Activated T-helper 1 cell treated with anti-CD3 and anti-CD28 coated beads, Interleukin-2, amount 50 U/mL, for 16 hours (primary cell): Measurements from ENCODE around the gene ERFL.
A peak's percentile ranks its signal among the peaks of the same experiment; 100 is the strongest.
"Not testable (repeated sequence)": the region's sequence is repeated elsewhere in the genome, so short reads cannot be mapped to it uniquely, and the experiment has no call there.

ENCODE experiments used
- DNase-seq, 2 donors: peaks; one replicate each; pipeline ENCODE4 v3.0.0-alpha.2; 2020; ENCODE audit warnings: low read depth in 1 of 2, low spot score in 1 of 2

Gene ERFL

DNA sequence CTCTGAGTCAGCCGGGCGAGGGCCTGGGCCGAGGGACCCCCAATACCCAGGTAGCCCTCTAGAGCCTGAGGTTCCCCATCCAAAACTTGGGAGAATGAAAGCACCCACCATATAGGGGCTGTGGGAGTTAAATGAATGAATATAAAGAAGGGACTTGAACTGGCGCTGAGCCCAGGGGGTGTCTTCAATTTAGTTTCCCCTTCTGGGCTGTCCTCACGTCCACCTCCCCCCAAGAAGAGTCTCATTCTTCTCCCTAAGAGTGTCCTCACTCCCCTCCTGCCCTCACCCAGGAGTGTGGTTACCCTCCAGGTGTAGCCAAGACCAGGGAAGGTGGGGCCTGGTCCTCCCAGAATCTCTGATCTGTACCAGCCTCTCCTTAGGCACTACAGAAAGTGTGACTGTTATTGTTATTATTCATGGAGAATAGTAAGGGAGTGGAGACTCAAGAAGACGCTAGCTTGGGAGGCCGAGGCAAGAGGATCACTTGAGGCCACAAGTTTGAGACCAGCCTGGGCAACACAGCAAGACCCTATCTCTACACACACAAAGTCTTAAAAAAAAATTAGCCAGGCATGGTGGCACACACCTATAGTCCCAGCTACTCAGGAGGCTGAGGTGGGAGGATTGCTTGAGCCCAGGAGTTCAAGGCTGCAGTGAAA lies 48.5 kb downstream of the ERFL start:
- no peak for DNase-seq

DNA sequence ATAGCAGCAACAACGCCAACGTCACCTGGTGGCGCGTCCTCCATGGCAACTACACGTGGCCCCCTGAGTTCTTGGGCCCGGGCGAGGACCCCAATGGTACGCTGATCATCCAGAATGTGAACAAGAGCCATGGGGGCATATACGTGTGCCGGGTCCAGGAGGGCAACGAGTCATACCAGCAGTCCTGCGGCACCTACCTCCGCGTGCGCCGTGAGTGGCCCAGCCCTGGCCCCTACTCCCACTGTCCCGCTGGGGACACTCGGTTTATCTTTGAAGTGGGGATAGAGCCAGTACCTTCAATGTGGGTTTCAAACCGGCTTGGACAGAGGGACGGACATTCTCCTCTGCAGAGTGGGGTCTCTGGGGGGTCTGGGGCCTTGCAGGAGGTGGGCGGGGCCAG lies 49.2 kb downstream of the ERFL start:
- DNase-seq, result no peak

DNA sequence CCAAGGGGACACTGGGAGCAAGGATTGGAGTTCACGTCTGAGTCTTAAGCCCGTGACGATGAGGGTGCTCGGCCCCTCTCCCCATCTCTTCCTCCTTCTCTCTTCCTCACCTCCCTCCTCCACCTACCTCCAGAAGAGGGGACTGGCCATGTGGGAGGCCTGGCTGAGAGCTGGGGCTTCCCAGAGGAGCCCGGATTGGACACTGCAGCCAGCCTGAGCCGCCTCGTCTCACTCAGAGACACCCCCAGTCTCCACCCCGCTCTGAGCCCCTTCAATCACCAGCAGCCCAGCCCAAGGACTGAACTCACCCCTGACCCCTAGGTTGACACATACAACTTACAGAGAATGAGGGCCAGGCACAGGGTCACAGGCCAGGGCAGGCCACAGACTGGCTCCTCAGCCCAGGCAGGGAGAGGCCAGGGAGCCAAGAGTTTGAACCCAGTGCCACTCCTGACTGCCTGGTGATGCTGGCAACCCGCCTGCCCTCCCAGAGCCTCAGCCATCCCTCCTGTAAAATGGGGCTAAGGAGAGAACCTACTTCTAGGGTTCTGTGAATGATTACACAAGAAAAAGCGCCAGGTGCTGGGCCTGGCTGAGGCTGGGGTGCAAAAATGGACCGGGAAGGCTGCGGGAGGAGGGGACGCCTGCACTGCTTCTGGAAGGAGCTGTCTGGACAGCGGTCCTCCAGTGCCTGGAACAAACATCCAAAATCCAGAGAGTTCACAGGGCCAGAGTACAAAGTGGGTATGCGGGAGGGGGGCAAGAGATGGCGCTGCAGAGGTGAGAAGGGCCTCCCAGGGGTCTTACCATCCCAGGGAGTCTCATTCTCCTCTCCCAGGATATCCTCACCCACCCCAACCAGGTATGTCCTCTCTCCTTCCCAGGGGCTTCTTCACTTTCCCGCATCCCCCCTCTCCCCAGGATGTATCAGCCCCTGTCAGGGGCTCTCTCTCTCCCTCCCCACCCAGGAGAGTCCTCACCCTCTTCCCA lies 50.0 kb downstream of the ERFL start:
- DNase-seq, result no peak

DNA sequence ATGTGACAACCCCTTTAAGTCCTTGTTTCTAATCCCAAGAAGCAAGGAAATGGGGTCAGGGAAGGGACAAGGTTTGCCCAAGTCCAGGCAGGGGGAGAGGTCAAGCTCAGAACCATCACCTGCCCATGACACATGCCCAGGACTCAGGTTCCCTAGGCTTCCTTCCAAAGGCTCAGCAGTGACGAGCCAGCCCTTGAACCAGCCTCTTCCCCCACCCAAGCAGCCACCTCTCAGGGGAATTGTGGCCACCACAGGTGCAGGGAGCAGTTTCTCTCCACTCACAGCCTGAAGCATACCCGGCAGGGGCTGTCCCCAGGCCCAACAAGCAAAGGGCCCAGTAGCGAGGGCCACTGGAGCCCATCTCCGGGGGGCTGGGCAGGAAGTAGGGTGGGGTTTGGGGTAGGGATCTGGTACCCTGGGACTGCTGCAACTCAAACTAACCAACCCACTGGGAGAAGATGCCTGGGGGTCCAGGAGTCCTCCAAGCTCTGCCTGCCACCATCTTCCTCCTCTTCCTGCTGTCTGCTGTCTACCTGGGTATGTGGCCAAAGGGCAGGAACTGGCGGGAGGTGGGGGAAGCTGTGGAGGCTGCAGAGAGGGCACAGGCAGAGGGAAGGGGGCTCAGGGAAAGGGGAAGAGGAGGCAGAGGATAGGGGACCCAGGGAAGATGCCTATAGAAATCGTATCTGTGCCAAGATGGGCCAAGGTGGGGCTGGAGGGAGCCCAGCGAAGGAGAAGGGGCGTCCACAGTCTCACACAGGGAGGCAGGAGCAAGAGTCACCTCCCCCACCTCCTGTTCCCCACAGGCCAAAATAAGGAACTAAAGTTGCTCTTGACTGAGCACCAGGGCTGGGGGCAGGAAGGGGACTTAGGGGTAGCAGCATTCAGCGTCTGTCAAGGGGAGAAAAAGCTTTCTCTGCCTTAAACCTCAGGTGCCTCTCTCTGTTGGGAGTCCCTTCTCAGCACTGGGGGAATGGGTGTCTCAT lies 51.1 kb downstream of the ERFL start, which contains the start of gene CD79A:
Gene CD79A, plus strand, starts transcription at position 433 of the 986 bp plus-strand sequence. Its CDS starts 26 bp downstream, at position 459.
- DNase-seq, result no peak

DNA sequence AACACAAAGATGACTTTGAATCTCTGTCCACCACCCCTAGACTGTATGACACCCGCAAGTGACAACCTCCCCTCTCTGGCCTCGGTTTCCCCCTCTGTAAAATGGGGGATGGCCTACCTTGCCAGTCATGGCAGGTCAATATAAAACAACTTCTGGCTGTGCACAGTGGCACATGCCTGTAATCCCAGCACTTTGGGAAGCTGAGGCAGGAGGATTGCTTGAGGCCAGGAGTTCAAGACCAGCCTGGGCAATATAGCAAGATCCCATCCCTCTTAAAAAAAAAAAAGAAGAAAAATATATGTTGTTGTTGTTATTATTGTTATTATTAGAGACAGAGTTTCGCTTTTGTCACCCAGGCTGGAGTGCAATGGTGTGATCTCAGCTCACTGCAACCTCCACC lies 52.3 kb downstream of the ERFL start:
- not testable (repeated sequence) for DNase-seq

DNA sequence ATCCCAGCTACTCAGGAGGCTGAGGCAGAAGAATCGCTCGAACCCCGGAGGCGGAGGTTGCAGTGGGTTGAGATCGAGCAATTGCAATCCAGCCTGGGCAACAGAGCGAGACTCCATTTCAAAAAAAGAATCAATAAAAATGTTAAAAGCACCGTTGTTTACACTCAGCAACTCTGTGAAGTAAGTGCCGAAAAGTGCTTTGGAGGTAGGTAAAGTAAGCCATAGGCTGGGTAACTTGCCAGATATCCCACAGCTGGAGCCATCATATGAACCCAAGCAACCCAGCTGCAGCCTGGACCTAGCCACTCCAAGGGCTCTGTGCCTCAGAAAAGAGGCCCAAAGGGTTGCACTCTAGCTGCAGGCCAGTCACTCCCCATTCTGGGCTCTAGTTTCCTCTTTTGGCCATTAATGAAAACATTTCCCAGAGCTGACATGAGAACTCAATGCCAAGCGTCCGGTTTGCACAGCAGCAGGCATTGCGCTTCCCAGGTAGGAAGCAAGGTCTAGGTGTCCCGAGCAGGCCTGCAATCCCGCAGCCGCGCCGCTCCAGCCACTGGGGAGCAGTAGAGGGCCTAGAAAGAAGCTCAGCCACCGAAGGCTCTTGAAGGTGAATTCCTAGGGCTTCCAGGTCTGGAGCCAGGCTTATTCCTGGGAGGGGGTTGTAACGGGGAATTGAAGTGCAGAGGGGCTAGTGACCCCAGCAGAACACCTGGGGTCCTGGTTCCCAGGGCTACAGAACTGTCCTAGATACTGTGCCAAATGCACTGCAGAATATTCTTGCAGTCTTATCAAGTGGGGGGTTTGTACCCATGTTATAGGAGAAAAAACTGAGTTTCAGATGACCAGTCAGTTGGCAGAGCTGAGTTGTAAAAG lies 55.2 kb downstream of the ERFL start:
- peak; percentile 43 to 49 for DNase-seq

DNA sequence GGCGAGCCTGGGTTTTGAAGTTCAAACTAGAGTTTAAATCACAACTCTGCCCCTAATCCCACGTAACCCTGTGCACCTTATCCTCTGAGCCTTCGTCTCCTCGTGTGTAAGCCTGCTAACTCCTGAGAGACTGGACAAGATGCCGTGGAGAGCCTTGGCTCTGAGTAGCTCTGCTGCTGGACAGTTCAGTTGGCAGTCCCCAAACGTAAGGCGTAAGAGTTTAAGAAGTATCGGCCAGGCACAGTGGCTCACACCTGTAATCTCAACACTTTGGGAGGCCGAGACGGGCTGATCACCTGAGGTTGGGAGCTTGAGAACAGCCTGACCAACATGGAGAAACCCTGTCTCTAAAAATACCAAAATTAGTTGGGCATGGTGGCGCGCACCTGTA lies 55.9 kb downstream of the ERFL start:
- DNase-seq, result no peak

DNA sequence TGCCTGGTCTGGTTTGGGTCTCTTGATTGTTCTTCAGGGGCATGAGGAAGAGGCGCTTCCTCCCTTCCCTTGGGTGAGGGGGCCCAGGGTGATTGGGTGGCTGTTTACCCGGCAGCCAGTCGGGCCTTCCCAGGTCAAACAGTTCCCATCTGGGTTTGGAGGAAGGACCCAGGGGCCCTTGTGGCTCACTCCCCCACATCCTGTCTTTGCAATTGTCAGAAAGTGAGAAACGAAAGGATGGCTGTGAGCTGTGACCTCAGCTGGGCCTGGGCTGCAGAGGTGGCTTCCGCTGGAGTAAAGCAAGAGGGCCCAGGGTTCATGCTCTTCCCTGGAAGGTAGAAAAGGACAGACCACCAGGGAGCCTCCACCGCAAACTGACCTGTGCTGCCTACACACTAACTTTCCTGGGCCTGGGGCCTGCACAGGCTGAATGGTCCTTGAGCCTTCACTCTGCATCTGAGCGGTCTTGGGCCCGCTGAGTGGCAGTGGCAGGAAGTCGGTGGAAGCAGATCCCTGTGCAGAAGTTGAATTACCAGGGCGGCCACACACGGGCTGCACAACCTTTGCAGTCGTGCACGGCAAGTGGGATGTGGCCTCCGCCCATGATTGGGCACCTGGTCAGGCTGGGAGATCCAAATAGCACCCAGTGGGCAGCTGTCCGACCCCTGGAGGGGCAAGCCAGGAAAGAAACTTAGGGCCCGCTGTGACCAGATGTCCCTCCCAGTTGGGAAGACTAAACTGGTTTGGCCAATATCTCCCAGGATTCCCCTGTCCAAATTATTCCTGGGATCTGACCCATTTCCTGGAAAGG lies 56.5 kb downstream of the ERFL start:
- peak; percentile 33 to 44 for DNase-seq

DNA sequence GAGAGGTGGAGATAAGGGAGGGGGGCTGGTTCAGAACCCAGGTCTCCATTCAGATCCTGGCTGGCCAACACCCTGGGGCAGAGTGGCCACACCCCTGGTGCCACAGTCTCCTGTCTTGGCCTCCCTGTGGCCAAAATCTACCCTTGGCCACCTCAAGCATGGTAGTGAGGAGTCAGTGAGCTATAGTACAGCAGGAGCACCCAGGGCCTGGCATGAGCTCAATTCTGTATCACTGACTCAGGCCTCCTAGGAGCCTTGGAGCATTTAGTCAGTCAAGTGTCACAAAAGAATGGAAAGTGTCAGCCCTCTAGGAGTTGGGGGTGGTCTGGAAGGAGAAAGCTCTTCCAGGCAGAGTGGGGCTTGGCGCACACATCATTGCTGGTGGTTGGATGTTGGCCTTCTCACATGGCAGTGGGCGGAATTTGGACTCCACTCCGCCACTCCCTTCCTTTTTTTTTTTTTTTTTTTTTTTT lies 57.8 kb downstream of the ERFL start:
- no peak for DNase-seq

DNA sequence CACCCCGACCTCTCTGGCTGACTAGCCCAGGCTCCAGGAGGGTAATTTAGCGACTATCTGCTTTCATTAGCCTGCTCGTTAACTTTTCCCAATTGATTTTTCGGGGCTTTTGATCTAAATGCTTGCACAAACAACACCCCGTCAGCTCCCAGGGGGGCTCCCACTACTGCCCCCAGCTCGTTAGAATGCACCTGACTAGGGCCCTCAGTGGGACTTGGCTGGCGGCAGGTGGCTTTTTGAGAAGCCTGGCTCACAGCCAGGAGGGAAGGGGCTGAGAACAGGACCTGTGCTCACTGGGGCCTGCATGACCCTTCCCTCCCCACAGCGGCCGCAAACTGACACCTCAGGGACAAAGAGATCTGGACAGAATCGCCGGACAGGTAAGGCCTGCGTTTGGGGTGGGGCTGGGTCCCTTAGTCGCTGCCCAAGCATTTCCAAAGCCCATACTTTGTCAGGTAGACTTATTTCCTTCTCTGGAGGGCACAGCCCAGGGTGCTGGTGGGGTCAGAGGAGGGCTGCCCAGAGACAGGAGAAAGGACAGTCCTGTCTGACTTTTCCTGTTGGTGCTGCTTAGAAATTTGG lies 58.8 kb downstream of the ERFL start:
- no peak for DNase-seq

DNA sequence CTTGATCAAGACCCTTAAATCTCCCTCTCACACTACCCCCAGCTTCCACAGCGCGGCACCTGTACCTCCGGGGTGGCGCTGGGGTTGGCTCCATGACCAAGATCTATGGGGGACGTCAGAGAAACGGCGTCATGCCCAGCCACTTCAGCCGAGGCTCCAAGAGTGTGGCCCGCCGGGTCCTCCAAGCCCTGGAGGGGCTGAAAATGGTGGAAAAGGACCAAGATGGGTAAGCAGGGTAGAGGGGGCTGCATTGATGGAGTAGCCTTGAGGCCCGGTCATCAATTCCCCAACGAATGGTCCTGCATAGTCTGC lies 59.3 kb downstream of the ERFL start:
- DNase-seq, result no peak

DNA sequence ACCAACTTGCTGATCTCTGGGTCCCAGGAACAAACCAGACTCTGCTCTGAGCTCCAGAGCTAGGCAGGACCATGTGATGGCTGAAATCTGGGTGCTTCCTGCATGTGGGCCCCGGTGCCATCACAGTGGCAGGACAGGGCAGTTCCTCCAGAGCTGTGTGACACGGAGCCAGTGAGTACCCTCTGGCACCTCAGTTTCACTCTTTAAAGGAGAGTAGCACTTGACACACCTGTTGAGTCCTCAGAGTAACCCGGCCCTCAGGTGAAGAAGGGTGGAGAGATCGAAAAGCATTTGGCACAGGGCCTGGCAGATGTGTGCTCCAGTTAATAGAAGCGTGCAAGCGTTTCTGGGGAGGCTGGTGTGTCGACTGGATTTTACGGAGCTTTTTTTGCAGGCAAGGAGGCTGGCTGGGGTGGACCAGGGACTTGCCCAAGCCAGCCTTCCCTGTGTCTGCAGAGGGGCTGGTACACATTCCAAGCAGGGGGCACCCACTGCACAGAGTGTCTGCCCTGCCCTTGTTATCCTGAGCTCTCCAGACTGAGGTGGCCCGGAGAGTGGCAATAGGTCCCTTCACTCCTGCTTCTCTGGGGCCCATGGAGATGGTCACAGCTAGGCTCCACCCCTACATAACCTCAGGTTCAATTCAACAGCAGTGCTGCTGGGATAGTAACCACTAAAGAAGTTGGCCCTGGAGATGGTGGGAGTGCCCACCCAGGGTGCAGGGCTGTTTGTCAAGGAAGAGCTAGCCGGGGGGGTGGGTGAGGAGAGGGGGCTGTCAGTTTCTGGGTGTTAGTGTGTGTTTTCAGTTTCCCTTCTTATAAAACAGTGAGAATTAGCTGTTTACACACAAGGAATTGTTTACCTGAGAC lies 59.9 kb downstream of the ERFL start:
- no peak for DNase-seq

DNA sequence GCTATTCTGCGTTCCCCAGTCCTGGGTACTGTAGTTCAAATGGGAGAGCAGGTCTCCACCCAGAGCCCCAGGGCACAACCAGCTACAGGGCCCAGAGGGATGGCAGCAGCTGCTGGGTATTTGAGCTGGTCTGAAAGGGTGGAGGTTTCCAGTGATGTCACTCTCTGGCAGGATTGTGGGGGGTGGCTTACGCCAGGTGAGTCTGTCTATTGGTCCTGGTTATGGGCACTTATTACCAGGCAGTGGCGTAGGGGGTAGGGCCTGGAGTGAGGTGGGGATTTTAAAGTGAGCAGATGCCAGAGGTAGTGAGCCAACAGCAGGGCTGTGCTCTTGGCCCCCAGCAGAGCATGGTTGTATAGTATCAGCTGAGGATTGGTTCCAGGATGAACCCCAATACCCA lies 62.0 kb downstream of the ERFL start:
- no peak for DNase-seq

DNA sequence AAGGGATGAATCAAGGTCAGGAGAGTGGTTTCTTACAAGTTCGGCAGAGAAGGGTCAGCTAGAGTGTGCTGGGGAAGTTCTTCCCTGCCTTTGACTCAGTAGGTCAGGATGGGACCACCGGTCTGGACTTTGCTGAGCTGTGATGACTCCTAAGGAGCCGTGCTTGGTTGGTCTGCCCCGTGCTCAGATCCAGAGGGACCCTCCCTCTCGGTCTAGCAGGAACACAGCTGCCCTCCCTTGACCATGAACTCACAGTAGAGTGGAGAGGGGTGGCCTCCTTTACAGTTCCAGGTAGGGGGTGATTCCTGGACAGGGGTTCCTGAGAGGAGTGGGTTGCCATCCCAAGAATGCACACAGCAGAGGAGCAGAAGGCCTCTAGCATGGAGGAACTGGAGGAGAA lies 63.9 kb downstream of the ERFL start:
- no peak for DNase-seq

DNA sequence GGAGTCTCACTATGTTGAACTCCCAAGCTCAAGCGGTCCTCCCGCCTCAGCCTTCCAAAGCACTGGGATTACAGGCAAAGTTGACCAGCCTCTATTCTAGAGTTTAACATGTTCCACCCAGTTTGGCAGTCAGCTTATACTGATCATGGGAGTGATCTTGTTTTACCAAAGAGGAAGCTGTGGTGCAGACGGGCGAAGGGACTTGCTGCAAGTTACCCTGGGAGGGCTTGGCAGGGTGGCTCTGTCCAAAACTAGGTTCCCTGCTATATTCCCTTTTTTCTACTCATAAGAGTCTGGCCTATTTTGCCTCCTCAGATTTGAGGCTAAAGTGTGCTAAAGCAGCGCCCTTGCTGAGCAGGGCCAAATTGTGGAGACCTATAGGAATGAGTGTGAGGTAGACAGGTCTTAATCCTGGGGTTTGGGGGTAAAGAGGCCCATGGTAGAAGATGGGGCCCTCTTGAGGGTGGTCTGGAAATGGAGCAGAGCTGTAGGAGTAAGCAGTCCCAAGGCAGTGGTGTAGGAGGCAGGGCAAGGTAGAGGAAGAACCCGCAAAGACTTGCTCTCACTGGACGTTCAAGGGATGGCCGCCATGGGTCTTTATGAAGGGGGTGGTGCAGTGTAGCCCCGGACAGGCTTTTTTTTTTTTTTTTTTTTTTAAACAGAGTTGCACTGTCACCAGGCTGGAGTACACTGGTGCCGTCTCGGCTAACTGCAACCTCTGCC lies 64.9 kb downstream of the ERFL start:
- no peak for DNase-seq

DNA sequence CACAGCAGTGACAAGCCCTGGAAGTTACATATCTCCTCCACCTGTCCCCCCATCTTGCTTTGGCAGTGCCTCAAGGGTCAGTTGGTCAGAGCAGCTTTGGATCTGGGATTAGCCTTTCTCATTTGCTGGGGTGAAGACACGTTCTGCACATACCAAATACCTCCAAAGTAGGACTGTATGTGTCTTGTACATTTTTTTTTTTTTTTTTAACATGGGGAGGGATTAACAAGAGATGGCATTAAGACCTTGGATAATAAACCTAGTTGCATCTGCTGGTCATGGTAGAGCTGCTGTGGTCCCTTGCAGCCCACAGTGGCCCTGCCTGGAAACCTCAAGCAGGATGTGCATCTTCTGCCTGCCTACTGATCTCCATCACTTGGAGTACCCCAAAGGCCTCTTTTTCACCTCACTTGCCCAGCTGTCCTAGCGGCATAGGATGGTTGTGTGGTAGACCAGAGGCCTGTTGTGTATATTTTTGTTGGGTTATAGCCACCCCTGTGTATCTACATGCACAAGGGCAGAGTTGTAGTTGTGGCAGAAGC lies 65.7 kb downstream of the ERFL start:
- DNase-seq, result no peak

DNA sequence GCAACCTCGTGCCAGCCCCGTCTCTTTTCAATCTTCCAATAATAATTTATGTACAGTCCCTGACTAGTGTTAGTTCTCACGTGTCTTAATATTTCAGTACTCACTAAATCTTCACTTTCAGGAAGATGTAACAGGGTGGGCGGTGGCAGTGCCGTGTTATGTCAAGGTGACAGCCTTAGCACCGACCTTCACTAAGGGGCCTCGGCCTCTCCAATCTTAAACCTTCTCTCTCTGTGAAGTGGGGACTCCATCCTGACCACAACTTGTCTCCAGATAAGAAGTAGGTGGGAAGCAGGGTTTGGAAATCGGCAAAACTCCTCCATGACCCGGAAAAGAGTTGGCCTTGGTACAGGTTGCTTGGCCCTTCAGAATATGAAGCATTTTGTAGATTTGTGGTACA lies 66.4 kb downstream of the ERFL start:
- no peak for DNase-seq
